ENCODE results near the gene MLH3. TPM values are rescaled to one million over a fixed set of nuclear protein-coding genes. Genes with fewer than 3 reads are reported as not detected.

The MLH3 gene
- polyA plus RNA-seq, 3 donors from 2014 or later: 0.38 to 12.9 (median 6.3) TPM

DNA sequence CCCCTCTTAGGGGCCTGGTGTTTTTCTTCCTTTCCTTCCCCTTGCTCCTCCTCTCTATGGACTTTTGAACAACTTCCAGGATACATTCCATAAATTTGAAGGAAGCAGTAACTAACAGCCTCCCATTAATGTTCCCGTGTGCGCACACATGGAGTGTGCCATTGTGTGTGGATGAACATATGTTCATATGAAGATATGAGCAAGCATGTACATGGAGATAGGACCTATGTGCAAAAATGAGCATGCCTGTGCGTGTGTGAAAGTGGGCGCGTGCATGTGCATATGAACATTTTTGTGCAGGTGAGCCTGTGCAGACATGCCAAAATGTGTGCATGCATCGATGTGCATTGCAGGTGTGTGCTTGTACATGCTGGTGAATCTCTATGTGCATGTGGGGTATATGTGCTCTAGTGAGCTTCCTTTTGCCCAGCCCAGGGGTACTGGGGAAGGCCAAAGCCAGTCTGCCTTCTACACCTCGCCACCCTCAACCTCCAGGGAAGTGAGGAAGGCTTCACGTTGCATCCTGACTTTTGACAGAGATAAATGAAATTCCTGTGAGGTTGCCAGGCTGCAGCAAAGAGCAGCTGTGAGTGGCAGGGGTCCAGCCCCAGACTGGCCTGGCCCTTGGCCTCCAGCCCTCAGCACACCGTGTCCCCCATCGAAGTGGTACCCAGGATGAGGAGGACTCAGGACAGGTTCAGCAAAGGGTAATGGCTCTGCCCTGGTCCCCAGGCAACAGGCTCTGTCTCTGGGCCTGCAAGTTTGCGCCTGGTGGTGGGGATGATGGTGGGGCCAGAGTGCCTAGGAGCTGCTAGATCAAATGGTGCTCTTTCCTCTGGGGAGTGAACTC is 74.8 kb downstream of the MLH3 start:
- H3K4me3 Mint-ChIP-seq: no peak overlapping the region
- peaks cover 0 to 1% (median 0%) of the 10 kb centered on the region in 3 donors for H3K27me3 Mint-ChIP-seq (ENCODE audit: low read depth in 3 of 3)
- H3K36me3 Mint-ChIP-seq: no peaks in the 10 kb centered on the region
- no peak for DNase-seq
- H3K27ac Mint-ChIP-seq: no peak overlapping the region
- no peaks in the 10 kb centered on the region for H3K9me3 Mint-ChIP-seq
- peaks cover 9 to 10% of the 10 kb centered on the region in 2 donors for H3K4me1 Mint-ChIP-seq

DNA sequence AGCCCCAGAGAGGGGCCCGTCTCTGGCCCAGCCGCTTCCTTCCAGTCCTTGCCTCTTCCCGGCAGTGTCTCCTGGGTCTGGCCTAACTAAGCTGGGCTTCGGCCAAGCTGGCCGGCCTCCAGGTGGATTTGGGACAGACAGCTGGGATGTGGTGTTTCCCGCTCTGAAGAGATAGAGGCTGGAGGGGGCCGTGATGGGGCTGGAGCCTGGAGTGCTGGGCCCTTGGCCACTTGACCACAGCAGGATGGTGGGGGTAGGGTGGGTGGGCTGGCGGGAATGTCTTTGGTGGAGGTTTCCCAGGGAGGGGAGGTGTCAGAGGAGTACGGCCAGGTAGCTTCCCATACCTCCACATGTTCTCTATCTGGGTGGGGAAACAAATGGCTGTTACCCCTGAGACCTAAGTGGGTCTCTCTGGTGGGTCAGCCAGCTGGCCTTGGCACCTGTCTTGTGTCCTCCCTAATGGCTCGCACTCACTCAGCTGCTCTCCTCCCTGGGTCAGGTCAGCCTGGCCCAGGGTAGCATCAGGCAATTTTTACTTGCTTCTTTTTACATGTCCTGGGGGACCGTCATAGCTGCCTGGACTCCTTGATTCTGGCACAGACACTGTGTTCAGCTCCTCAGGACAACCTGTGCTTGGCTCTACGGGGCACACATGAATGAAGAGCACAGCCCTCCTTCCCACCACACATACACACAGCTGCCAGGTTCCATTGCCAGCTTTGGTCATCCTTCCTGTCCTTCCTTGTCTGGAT is 76.0 kb downstream of the MLH3 start:
- no peak overlapping the region for H3K27ac Mint-ChIP-seq
- no peak overlapping the region for H3K4me3 Mint-ChIP-seq

DNA sequence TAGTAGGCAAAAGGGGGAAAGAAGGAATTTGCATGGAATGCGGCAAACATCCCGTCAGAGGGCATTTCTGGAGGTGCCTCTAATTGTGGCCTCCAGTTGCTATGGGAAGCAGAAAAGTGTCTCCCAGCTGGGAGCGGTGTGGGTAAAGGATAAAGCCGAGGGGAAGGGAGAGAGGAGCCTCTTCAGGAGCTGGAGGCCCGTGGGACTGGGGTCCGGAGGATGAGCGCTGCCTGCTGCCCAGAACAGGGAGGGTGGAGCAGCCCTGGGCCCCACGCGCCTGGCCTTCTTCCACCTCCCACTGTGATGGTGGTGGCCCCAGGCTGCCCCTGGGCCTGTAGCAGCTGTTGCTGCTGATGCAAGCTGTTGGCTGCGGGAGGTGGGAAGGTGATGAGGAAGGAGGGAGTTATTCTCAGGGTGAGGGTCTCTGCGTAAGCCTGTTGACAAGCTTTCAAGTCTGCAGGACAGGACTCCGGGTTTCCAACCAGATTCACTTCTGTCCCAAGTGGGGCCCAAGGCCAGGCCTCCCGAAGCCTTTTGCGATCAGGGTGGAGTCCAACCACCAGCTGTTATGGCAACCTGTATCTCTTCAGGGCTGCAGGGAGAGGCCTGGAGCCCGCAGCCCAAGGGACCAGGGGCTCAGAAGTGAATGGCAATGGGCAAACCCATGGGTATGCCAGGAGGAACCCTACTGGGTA is 76.8 kb downstream of the MLH3 start:
- Mint-ChIP-seq H3K27me3 (ENCODE audit: low read depth in 3 of 3) (peaks cover 0 to 1% (median 0%) of the 10 kb centered on the region in 3 donors), H3K4me3 (no peak overlapping the region)

More for the DNA sequence above, 76.0 kb downstream of the MLH3 start:
- Mint-ChIP-seq H3K4me1 (peaks cover 9 to 10% of the 10 kb centered on the region in 2 donors), H3K36me3 (no peaks in the 10 kb centered on the region), H3K27me3 (ENCODE audit: low read depth in 3 of 3) (peaks cover 0 to 1% (median 0%) of the 10 kb centered on the region in 3 donors), H3K9me3 (no peaks in the 10 kb centered on the region)
- DNase-seq: no peak

DNA sequence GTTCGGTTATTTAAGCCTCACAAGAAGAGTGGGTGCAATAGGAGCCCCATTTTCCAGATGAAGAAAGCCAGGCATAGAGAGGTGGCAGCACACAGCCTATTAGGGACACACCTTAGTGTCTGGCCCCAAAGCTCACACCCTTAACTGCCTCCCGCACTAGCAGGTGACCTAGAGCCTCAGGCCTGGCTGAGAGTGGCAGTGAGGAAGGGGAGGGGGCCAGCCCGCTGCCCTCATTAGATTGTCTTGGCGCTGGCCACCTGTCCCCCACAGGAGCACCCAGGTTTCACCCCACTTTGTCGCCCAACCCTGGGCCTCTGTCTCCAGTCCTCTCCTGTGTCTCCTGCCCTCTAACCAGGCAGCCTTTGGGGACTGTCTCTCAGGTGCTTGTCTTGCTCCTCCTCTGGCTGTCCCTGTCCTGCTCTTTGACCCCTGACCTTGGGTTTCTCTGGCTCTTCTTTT is 77.3 kb downstream of the MLH3 start:
- H3K36me3 Mint-ChIP-seq: no peaks in the 10 kb centered on the region
- H3K4me3 Mint-ChIP-seq: no peak overlapping the region
- H3K4me1 Mint-ChIP-seq: peaks cover 9 to 10% of the 10 kb centered on the region in 2 donors
- DNase-seq: no peak
- H3K27ac Mint-ChIP-seq: peak overlapping the region in 2 of 6 donors; percentile 14 to 83
- no peaks in the 10 kb centered on the region for H3K9me3 Mint-ChIP-seq
- peaks cover 0 to 1% (median 0%) of the 10 kb centered on the region in 3 donors for H3K27me3 Mint-ChIP-seq (ENCODE audit: low read depth in 3 of 3)

More for the DNA sequence above, 76.8 kb downstream of the MLH3 start:
- DNase-seq: no peak
- Mint-ChIP-seq H3K27ac (peak overlapping the region in 2 of 6 donors; percentile 2 to 83), H3K9me3 (no peaks in the 10 kb centered on the region), H3K4me1 (peaks cover 9 to 10% of the 10 kb centered on the region in 2 donors), H3K36me3 (no peaks in the 10 kb centered on the region)

DNA sequence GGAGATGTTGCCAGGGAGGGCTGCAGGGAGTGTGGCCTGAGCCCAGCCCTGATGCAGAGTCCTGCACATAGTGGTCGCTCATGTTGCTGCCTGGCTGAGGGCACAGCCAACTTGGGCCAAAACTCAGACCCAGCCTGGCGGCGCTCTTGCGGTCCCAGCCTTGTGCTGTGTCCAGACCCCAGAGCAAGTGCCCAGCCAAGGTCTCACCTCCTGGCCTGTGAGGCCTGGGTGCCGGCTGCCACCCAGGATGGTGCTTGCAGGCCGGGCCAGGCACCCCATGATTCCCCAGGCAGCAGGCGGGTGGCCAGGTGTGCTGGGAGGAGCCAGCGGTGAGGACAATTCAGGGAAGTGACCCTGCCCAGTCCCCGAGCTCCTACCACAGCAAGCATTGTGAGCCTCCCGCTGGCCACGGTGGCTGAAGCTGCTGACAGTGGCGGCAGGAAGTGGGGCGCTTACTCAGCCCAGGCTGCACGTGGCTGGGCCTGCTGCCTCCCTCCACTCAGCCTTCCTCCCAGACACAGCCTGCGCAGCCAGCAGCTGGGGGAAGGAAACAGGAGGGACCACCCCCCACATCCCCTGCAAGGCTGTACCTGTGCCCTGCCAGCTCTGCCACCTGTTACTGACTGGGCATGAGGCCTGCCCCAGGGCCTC is 78.1 kb downstream of the MLH3 start:
- Mint-ChIP-seq H3K27me3 (ENCODE audit: low read depth in 3 of 3) (peaks cover 0 to 4% (median 0%) of the 10 kb centered on the region in 3 donors), H3K4me1 (peaks cover 9 to 10% of the 10 kb centered on the region in 2 donors), H3K4me3 (no peak overlapping the region), H3K9me3 (no peaks in the 10 kb centered on the region), H3K27ac (peak overlapping the region in 2 of 6 donors; percentile 5 to 56), H3K36me3 (no peaks in the 10 kb centered on the region)
- peak; percentile 27 to 41 (median 30) for DNase-seq

DNA sequence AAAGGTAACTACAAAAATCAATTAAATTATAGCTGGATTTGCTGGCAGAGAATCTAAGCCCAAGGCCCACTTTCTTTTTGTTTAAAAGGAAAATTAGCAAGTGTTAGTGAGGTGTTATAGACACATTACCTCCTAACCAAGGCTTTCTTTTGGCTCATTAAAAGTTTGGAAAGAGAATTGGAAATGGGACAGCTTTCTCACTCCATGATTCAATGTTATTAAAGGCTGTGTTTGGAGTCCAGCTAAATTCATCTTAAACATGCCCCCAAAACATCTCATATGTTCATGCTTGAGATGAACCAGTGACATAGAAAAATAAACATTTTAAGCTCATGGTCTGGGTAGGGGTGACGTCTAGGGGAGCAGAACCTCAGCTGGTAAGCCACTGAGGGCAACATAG is 82.5 kb downstream of the MLH3 start:
- Mint-ChIP-seq H3K27me3 (ENCODE audit: low read depth in 3 of 3) (peaks cover 0 to 3% (median 1%) of the 10 kb centered on the region in 3 donors), H3K27ac (no peak overlapping the region), H3K4me1 (peaks cover 5 to 10% of the 10 kb centered on the region in 2 donors), H3K36me3 (no peaks in the 10 kb centered on the region), H3K4me3 (no peak overlapping the region), H3K9me3 (no peaks in the 10 kb centered on the region)
- DNase-seq: no peak

DNA sequence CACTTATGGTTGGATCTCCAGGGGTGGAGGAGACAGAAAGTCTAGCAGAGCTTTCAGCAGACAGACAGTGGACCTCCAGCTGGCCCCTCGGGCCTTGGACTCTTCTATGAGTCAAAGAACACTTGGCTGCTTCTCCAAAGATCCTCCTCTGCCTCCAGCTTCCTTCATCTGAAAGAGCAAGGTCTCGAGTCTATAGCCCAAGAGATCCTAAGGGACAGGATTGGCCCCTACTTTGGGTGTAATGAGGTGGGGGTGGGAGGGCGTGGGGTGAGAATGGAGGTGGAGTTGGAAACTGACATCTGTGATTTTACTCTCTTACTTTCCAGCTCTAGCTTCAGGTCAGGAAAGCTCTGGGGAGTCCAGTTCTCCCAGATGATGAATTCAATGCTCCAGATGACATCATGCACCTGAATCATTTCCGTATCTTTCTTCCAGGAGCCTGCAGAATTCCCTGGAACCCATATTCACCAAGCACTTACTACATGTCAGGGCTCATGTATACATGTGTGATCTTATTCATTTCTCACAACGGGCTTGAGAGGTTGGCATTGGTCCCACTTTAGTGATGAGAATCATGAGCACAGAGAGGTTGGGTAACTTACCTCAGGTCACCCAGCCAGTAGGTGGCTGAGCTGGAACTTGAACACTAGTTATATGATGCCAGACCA is 85.6 kb downstream of the MLH3 start:
- H3K27ac Mint-ChIP-seq: no peak overlapping the region
- H3K27me3 Mint-ChIP-seq (ENCODE audit: low read depth in 3 of 3): peaks cover 0 to 4% (median 3%) of the 10 kb centered on the region in 3 donors
- no peaks in the 10 kb centered on the region for H3K9me3 Mint-ChIP-seq
- H3K4me1 Mint-ChIP-seq: no peaks in the 10 kb centered on the region
- H3K4me3 Mint-ChIP-seq: no peak overlapping the region
- no peak for DNase-seq
- no peaks in the 10 kb centered on the region for H3K36me3 Mint-ChIP-seq

DNA sequence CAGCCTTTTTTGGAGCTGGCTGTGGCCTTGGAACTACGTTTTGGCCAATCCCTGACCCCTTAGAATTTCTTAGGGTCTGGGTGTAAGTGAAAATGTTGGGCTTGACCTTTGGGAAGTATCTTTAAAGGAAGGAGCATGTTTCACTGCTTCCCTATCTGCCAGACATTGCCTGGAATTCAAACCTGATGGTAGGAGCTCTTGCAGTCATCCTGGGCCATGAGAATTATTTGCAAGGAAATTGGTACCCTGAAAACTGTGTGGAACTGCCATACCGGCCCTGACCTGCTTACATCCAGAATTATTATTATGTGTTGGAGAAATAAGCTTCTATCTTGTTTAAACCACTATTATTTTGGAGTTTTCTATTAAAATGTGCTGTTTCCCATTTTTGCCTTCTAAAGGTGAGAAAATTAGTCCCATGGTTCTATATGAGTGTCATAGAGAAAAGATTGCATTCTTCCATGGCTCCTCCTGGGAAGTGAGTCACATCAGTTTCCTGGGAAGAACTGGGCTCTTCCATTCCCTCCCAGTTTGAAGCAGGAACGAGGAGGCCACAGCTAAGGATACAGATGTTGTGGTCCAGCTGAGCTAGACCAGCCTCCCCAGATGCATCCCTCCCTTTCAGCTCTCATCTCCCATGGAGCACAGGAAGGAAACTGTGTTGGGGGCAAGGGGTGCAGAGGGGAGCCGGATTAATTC is 86.3 kb downstream of the MLH3 start:
- H3K27me3 Mint-ChIP-seq (ENCODE audit: low read depth in 3 of 3): peaks cover 0 to 4% (median 3%) of the 10 kb centered on the region in 3 donors
- no peaks in the 10 kb centered on the region for H3K9me3 Mint-ChIP-seq
- no peak for DNase-seq
- no peaks in the 10 kb centered on the region for H3K4me1 Mint-ChIP-seq
- no peaks in the 10 kb centered on the region for H3K36me3 Mint-ChIP-seq
- no peak overlapping the region for H3K4me3 Mint-ChIP-seq
- no peak overlapping the region for H3K27ac Mint-ChIP-seq

Other genes with a start within 250 kb of the MLH3 start
- gene PROX2, start 175.3 kb downstream of the MLH3 start, polyA plus RNA-seq: 1 to 10 TPM in 1 of 3 donors, not detected in 2; 1.7 TPM
- gene DLST, start 169.6 kb downstream of the MLH3 start, polyA plus RNA-seq: 10 to 100 TPM in 1 of 3 donors, 1 to 10 TPM in 2; 7.7 to 13.1 (median 9.0) TPM
- gene RPS6KL1, start 128.2 kb downstream of the MLH3 start, polyA plus RNA-seq: 1 to 10 TPM in 1 of 3 donors, under 1 TPM in 1, not detected in 1; 0.34 to 1.3 TPM
- under 1 TPM in 2 of 3 donors, not detected in 1; 0.06 to 0.07 TPM for gene PGF, start 95.9 kb downstream of the MLH3 start, polyA plus RNA-seq
- gene EIF2B2, start 48.5 kb downstream of the MLH3 start, polyA plus RNA-seq: 10 to 100 TPM; 32.6 to 64.5 (median 57.4) TPM
- 10 to 100 TPM; 14.1 to 19.6 (median 15.4) TPM for gene ACYP1, start 12.6 kb upstream of the MLH3 start, polyA plus RNA-seq
- gene ZC2HC1C, start 18.2 kb upstream of the MLH3 start, polyA plus RNA-seq: under 1 TPM in 1 of 3 donors, not detected in 2; 0.58 TPM
- gene NEK9, start 75.6 kb upstream of the MLH3 start, polyA plus RNA-seq: 10 to 100 TPM; 10.4 to 15.2 (median 12.4) TPM
- gene TMED10, start 125.1 kb upstream of the MLH3 start, polyA plus RNA-seq: 100 to 1,000 TPM; 379 to 442 (median 439) TPM
- gene FOS, start 227.4 kb upstream of the MLH3 start, polyA plus RNA-seq: 100 to 1,000 TPM; 525 to 765 (median 608) TPM